GM23338 (cell line): ENCODE measurements around the gene CCDC183. TPM values are rescaled to one million over a fixed set of nuclear protein-coding genes. Genes with fewer than 3 reads are reported as not detected.
A peak's percentile ranks its signal among the peaks of the same experiment; 100 is the strongest.
"Not testable (repeated sequence)": the region's sequence is repeated elsewhere in the genome, so short reads cannot be mapped to it uniquely, and the experiment has no call there.

Source experiments
- ATAC-seq: fragments of 200-7000 bp; cut with Tn5 transposase; 3 replicates; pipeline ENCODE4 v1.9.1; 2020
- DNase-seq: peaks from one replicate; pipeline ENCODE4 v3.0.0-alpha.2; 2015; ENCODE audit warnings: low spot score
- H2AFZ ChIP-seq: fragments of 200-600 bp; sonication (generic); 2 replicates; pipeline ENCODE4 v1.8.0; 2016; ENCODE audit warnings: antibody characterized with exemption, mild to moderate bottlenecking, moderate library complexity
- H3F3A ChIP-seq: fragments of 200-600 bp; sonication (generic); replicated peaks from 2 replicates; pipeline ENCODE4 v1.8.0; 2017; ENCODE audit warnings: antibody characterized with exemption, mixed run types, low read depth
- H3K27ac ChIP-seq: fragments of 200-600 bp; sonication (generic); 2 replicates; pipeline ENCODE4 v1.6.1; 2016; ENCODE audit warnings: low read depth
- H3K27me3 ChIP-seq: fragments of 200-600 bp; sonication (generic); 2 replicates; pipeline ENCODE4 v1.8.0; 2016; ENCODE audit warnings: mild to moderate bottlenecking, mixed run types, moderate library complexity; ENCODE audit not compliant: insufficient read depth
- H3K36me3 ChIP-seq: fragments of 200-600 bp; sonication (generic); 2 replicates; pipeline ENCODE4 v1.8.0; 2016; ENCODE audit warnings: mild to moderate bottlenecking; ENCODE audit not compliant: insufficient read depth
- H3K4me1 ChIP-seq: fragments of 200-600 bp; sonication (generic); 2 replicates; pipeline ENCODE4 v1.8.0; 2016; ENCODE audit warnings: mild to moderate bottlenecking, moderate library complexity; ENCODE audit not compliant: insufficient read depth
- H3K4me2 ChIP-seq: fragments of 200-600 bp; sonication (generic); 2 replicates; pipeline ENCODE4 v1.7.1; 2017; ENCODE audit warnings: mixed run types
- H3K4me3 ChIP-seq: fragments of 200-600 bp; sonication (generic); 2 replicates; pipeline ENCODE4 v1.6.1; 2016; ENCODE audit warnings: mixed run types
- H3K79me2 ChIP-seq: fragments of 200-600 bp; sonication (generic); replicated peaks from 2 replicates; pipeline ENCODE4 v1.8.0; 2017; ENCODE audit warnings: mild to moderate bottlenecking; ENCODE audit not compliant: insufficient read depth
- H3K9me2 ChIP-seq: fragments of 200-600 bp; sonication (generic); 2 replicates; pipeline ENCODE4 v1.8.0; 2017; ENCODE audit not compliant: insufficient read depth
- H4K20me1 ChIP-seq: fragments of 200-600 bp; sonication (generic); replicated peaks from 2 replicates; pipeline ENCODE4 v1.8.0; 2017; ENCODE audit warnings: mild to moderate bottlenecking; ENCODE audit not compliant: insufficient read depth
- H3K27ac Mint-ChIP-seq: 2 replicates; pipeline ENCODE4 v1.8.0; 2020; ENCODE audit warnings: inconsistent platforms, mild to moderate bottlenecking, moderate library complexity, mixed read lengths
- H3K27me3 Mint-ChIP-seq: 3 replicates; pipeline ENCODE4 v1.8.0; 2022; ENCODE audit warnings: low read depth, mild to moderate bottlenecking, moderate library complexity, mixed read lengths, inconsistent platforms; ENCODE audit not compliant: insufficient read depth, poor library complexity
- H3K36me3 Mint-ChIP-seq: 3 replicates; pipeline ENCODE4 v1.8.0; 2021; ENCODE audit warnings: low read depth, mild to moderate bottlenecking, inconsistent platforms, moderate library complexity, mixed read lengths
- H3K4me1 Mint-ChIP-seq: 3 replicates; pipeline ENCODE4 v1.8.0; 2020; ENCODE audit warnings: mild to moderate bottlenecking, inconsistent platforms, mixed read lengths
- H3K4me3 Mint-ChIP-seq: 3 replicates; pipeline ENCODE4 v1.8.0; 2021; ENCODE audit warnings: moderate library complexity, mild to moderate bottlenecking, inconsistent platforms, mixed read lengths
- H3K9me3 Mint-ChIP-seq: 3 replicates; pipeline ENCODE4 v1.8.0; 2020; ENCODE audit warnings: moderate library complexity, mild to moderate bottlenecking, inconsistent platforms, mixed read lengths
- CTCF ChIP-seq, 2 experiments: fragments of 200-600 bp in 1 of 2; sonication (generic) in 1 of 2; conservative IDR thresholded peaks; 2 replicates each; pipeline versions ENCODE4 v1.5.1 to v1.6.1; 2016 to 2017; ENCODE audit warnings: antibody characterized with exemption in 2 of 2, low read depth in 2 of 2, mild to moderate bottlenecking in 2 of 2, moderate library complexity in 1 of 2
- POLR2AphosphoS5 ChIP-seq: IDR thresholded peaks from 2 replicates; pipeline ENCODE4 v1.6.1; 2016; ENCODE audit warnings: antibody characterized with exemption, low read depth
- polyA plus RNA-seq: library from polyadenylated mRNA; unstranded; fragments of >200 nt; fragmentation: Nextera tagmentation; extraction: Ambion mirVana; gene quantifications from 2 replicates; pipeline ENCODE4 v1.2.1, GENCODE V29; 2016
- total RNA-seq: library from RNA; depleted of rRNA; stranded (reverse); fragments of >200 nt; shearing (Covaris generic); gene quantifications from 2 replicates; pipeline ENCODE4 v1.2.3, GENCODE V29; 2014

Gene CCDC183
- total and polyA plus RNA-seq, 2 experiments from 2014 or later, result 1.1 to 1.2 TPM

DNA sequence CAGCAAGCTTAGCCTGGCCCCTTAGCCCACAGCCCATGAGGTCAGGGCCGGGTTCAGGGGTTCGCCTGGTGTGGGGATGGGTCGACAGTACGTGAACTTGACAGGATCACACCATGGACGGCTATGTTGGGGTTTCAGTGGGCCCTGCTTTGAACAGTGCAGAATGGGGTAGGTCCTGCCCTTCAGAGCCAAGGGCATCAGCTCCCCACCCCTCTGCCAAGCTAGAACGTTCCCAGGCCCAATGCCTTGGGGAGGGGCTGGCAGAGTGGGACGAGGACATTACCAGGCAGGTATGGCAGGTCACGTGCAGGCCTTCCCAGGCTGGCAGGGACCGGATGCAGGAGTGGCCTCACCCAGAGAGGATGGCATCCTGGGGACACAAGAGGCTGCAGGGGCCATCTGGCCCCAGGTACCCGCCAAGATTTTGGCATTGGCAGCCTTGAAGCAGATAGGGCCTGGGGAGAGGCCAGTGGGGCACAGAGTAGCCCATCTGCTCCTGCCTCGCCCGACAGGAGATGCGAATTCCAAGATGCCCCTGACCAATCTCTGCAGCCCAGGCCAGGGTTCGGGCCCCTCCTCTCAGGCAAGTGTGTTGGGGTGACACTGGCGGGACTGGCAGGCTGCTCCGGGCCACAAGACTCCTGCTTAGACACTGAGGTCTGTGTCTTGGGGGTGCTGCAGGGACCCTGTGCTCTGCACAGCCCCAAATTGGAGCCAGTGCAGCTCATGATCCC lies 45.7 kb downstream of the CCDC183 start:
- H3K27ac ChIP-seq, DNase-seq: not testable (repeated sequence)

DNA sequence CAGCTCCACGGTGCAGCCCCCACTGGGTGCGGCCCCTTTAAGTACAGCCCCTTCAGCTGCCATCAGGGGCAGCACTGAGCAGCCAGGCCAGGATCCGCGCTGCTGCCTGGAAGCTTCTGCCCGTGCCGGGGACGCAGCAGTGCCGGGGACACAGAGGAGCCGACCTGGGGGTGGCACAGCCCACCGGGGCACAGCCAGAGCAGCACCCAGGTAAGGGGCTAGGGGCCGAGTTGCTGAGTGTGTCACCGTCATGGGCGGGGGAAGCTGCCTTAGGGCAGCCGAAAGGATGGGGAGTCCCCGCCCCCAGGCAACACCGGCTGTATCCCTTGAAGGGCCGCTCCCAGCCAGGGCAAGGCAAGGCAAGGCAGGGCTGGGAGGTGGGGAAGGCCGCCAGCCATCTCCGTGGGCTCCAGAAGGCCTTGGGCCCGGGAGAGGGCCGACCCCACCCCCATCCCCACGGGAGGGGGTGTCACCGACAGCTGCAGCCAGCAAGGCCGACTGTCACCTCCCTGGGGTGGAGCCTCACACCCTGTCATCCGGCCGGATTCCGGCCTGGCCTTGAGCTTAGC lies 46.3 kb downstream of the CCDC183 start, which contains the start of gene AJM1:
Gene AJM1, plus strand, starts transcription at position 99 of the 569 bp plus-strand sequence. CDS start 1,937 bp downstream, outside the sequence.
- DNase-seq (peak; percentile 87), ATAC-seq (peak; percentile 57)
- H3K9me3 Mint-ChIP-seq, H3K79me2 ChIP-seq, H3K27ac ChIP-seq, H2AFZ ChIP-seq, H3K9me2 ChIP-seq, H4K20me1 ChIP-seq, H3K36me3 ChIP-seq, H3F3A ChIP-seq: not testable (repeated sequence)
- peaks cover 13% of the 10 kb centered on the region for H3K27me3 ChIP-seq
- Mint-ChIP-seq H3K27ac (0 out of 2 replicates have a peak within 1 kb of the TSS, but pooled peaks have one; percentile 65), H3K4me3 (peak within 1 kb of the TSS; percentile 45; the same call in 2 of the 3 replicates), H3K4me1 (peaks cover 26% of the 10 kb centered on the region), H3K36me3 (peaks cover 12% of the 10 kb centered on the region), H3K27me3 (peaks cover 48% of the 10 kb centered on the region)
- peak within 1 kb of the TSS; percentile 73 for H3K4me2 ChIP-seq
- H3K4me1 ChIP-seq, result peaks cover 15% of the 10 kb centered on the region; the same call in 1 of the 2 replicates
- H3K4me3 ChIP-seq, result peak within 1 kb of the TSS; percentile 46; the same call in 1 of the 2 replicates
- peak; percentile 63 to 77 for TF ChIP-seq CTCF (conservative IDR thresholded peaks at IDR 0.05; ENCODE audit: low read depth in 2 of 2)

More for the DNA sequence above, 45.7 kb downstream of the CCDC183 start:
- not testable (repeated sequence) for H3K9me2 ChIP-seq, H2AFZ ChIP-seq, H3K36me3 ChIP-seq, H3K27ac Mint-ChIP-seq, H3F3A ChIP-seq, H3K9me3 Mint-ChIP-seq, H4K20me1 ChIP-seq, H3K79me2 ChIP-seq
- Histone ChIP-seq H3K27me3 (peaks cover 13% of the 10 kb centered on the region), H3K4me1 (peaks cover 15% of the 10 kb centered on the region; the same call in 1 of the 2 replicates), H3K4me3 (peak overlapping the region; percentile 46; the same call in 1 of the 2 replicates), H3K4me2 (peak overlapping the region; percentile 73; the same call in 1 of the 2 replicates)
- H3K4me3 Mint-ChIP-seq, result peak overlapping the region; percentile 45; the same call in 2 of the 3 replicates
- peaks cover 12% of the 10 kb centered on the region for H3K36me3 Mint-ChIP-seq
- peaks cover 43% of the 10 kb centered on the region for H3K27me3 Mint-ChIP-seq
- peaks cover 26% of the 10 kb centered on the region for H3K4me1 Mint-ChIP-seq
- peak; percentile 1 for ATAC-seq
- TF ChIP-seq POLR2AphosphoS5, result peak; percentile 29

GRCh38 chr9:136843159-136843800 lies 47.1 kb downstream of the CCDC183 start:
- H3K27ac Mint-ChIP-seq, H3K9me2 ChIP-seq, H3F3A ChIP-seq, H3K27ac ChIP-seq, H3K79me2 ChIP-seq, H2AFZ ChIP-seq, DNase-seq, H3K36me3 ChIP-seq, H3K9me3 Mint-ChIP-seq, H4K20me1 ChIP-seq, ATAC-seq, H3K4me2 ChIP-seq: not testable (repeated sequence)
- H3K27me3 Mint-ChIP-seq, result peaks cover 52% of the 10 kb centered on the region
- H3K4me1 Mint-ChIP-seq, result peaks cover 26% of the 10 kb centered on the region
- H3K4me3 ChIP-seq, result peak overlapping the region; percentile 46; the same call in 1 of the 2 replicates
- peaks cover 15% of the 10 kb centered on the region; the same call in 1 of the 2 replicates for H3K4me1 ChIP-seq
- peaks cover 13% of the 10 kb centered on the region for H3K27me3 ChIP-seq
- H3K4me3 Mint-ChIP-seq, result peak overlapping the region; percentile 54
- H3K36me3 Mint-ChIP-seq, result peaks cover 11% of the 10 kb centered on the region
